CD4-positive, alpha-beta T cell (primary cell): ENCODE data around the gene FBXL5. TPM values are rescaled to one million over a fixed set of nuclear protein-coding genes. Genes with fewer than 3 reads are reported as not detected.

Experiments used
- ATAC-seq: fragments of 200-7000 bp; cut with Tn5 transposase; one replicate; pipeline ENCODE4 v1.10.0; 2022; ENCODE audit warnings: mild to moderate bottlenecking; ENCODE audit not compliant: poor library complexity
- CTCF ChIA-PET: fragments of 350-600 bp; sonication (Branson Sonifier 250); formaldehyde crosslinking; loops from one replicate; lab custom pipeline; 2021; ENCODE audit warnings: antibody characterized with exemption, inconsistent platforms; lab: Charles Lee
- POLR2A ChIA-PET: fragments of 350-600 bp; sonication (Branson Sonifier 250); formaldehyde crosslinking; loops from one replicate; lab custom pipeline; 2021; ENCODE audit warnings: antibody characterized with exemption, inconsistent platforms; lab: Charles Lee
- DNase-seq, 14 experiments: peaks; one replicate each; pipeline ENCODE4 v3.0.0-alpha.2; 2013 to 2020; ENCODE audit warnings: mixed read lengths in 2 of 14
- H3K27ac ChIP-seq, 2 donors: one replicate each; pipeline versions ENCODE4 v1.5.1 to v1.7.0; 2013; ENCODE audit warnings: low read length in 2 of 2, low read depth in 1 of 2, mild to moderate bottlenecking in 1 of 2
- H3K27me3 ChIP-seq, 2 experiments: 1 replicate in 1 of 2; 2 replicates in 1 of 2; pipeline versions ENCODE4 v1.6.1 to v1.7.0; 2013; ENCODE audit warnings: low read length in 2 of 2, control low read depth in 1 of 2, mild to moderate bottlenecking in 1 of 2, moderate library complexity in 1 of 2; ENCODE audit not compliant: insufficient read depth in 2 of 2, control insufficient read depth in 1 of 2
- H3K36me3 ChIP-seq: one replicate; pipeline ENCODE4 v1.6.1; 2013; ENCODE audit warnings: low read length, control low read depth; ENCODE audit not compliant: insufficient read depth
- H3K4me1 ChIP-seq: one replicate; pipeline ENCODE4 v1.6.1; 2013; ENCODE audit warnings: low read length, control low read depth; ENCODE audit not compliant: insufficient read depth
- H3K4me3 ChIP-seq: one replicate; pipeline ENCODE4 v1.5.1; 2013; ENCODE audit warnings: mild to moderate bottlenecking, low read length, moderate library complexity
- H3K9me3 ChIP-seq, 2 experiments: 1 replicate in 1 of 2; 2 replicates in 1 of 2; pipeline versions ENCODE4 v1.6.1 to v1.7.0; 2013; ENCODE audit warnings: low read length in 2 of 2, mild to moderate bottlenecking in 2 of 2, control low read depth in 1 of 2, moderate library complexity in 1 of 2; ENCODE audit not compliant: control insufficient read depth in 1 of 2, insufficient read depth in 1 of 2
- H3K27ac Mint-ChIP-seq: one replicate; pipeline ENCODE4 v1.8.0; 2020; ENCODE audit warnings: mixed read lengths
- H3K27me3 Mint-ChIP-seq: one replicate; pipeline ENCODE4 v1.8.0; 2021; ENCODE audit warnings: mixed read lengths
- H3K36me3 Mint-ChIP-seq: one replicate; pipeline ENCODE4 v1.8.0; 2021; ENCODE audit warnings: low read depth, mixed read lengths
- H3K4me1 Mint-ChIP-seq: one replicate; pipeline ENCODE4 v1.8.0; 2021; ENCODE audit warnings: low read depth, mixed read lengths
- H3K4me3 Mint-ChIP-seq: one replicate; pipeline ENCODE4 v1.8.0; 2020; ENCODE audit warnings: mild to moderate bottlenecking, mixed read lengths
- H3K9me3 Mint-ChIP-seq: one replicate; pipeline ENCODE4 v1.8.0; 2020; ENCODE audit warnings: mixed read lengths
- intact Hi-C, 2 experiments: fragments of 100-400 bp; cut with DNase I in 1 of 2; cut with micrococcal nuclease in 1 of 2; formaldehyde crosslinking; loops; one replicate each; pipeline versions ENCODE4 v1.15.1 to v1.9.0; 2023 to 2025; cut with DNase I, micrococcal nuclease
- total RNA-seq, 174 experiments: library from RNA in 2 of 174; stranded (reverse) in 2 of 174; gene quantifications; one replicate each; pipeline ENCODE4 v1.2.3 and lab custom pipeline; 2021 to 2026
- TF ChIP-seq, protein P1 (sequence below): fragments of 200-600 bp; IDR thresholded peaks from one replicate; pipeline ENCODE4 v1.8.0; 2022; ENCODE audit warnings: antibody characterized with exemption, mild to moderate bottlenecking

Gene FBXL5
- total RNA-seq, 2 experiments from 2014 or later = 60.1 to 62.5 TPM

DNA sequence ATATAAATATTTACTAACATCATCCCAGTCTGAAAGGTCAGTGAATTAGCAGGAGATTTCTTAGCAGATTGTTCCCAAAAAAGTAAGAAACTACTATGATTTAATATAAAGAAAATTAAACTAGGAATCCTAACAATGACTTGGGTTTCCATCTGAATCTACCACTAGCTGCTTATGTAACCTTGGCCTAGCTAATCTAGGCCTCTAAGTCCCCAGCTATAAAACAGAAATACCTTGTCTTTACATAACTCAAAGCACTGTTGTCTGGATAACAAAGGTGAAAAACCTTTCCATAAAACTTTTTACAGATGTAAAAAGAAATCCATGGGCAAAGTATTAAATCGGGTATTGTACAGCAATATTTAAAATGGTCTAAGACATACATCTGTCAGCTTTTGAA lies 3.0 kb downstream of the FBXL5 start:
- ATAC-seq (no peak), DNase-seq (no peak)
- CTCF ChIA-PET = no interaction called here
- no peaks in the 10 kb centered on the region for H3K27me3 ChIP-seq
- H3K36me3 Mint-ChIP-seq = peaks cover 7% of the 10 kb centered on the region
- H3K9me3 Mint-ChIP-seq = no peaks in the 10 kb centered on the region
- H3K4me1 ChIP-seq = peaks cover 35% of the 10 kb centered on the region
- H3K27ac Mint-ChIP-seq = peak overlapping the region; percentile 90
- no peaks in the 10 kb centered on the region for H3K27me3 Mint-ChIP-seq
- H3K4me1 Mint-ChIP-seq = peaks cover 74% of the 10 kb centered on the region
- POLR2A ChIA-PET = interaction anchor here (1.0 to 1.6 kb wide), 2 partner anchors 18 to 649 kb away, joined by 3 to 4 read pairs; no protein-coding TSS in a partner anchor
- peak overlapping the region in 1 of 2 donors; percentile 32 for H3K27ac ChIP-seq
- intact Hi-C loops = loop anchor here (5.0 to 10.0 kb wide), 5 partner anchors 103 to 1997 kb away; partner anchors contain the start of genes LAP3 (in 1 of the 2) and TAPT1 (in 1 of the 2)
- H3K4me3 ChIP-seq = no peak overlapping the region
- H3K9me3 ChIP-seq = no peaks in the 10 kb centered on the region
- H3K4me3 Mint-ChIP-seq = peak overlapping the region; percentile 54
- H3K36me3 ChIP-seq = no peaks in the 10 kb centered on the region
- TF ChIP-seq, protein P1, sequence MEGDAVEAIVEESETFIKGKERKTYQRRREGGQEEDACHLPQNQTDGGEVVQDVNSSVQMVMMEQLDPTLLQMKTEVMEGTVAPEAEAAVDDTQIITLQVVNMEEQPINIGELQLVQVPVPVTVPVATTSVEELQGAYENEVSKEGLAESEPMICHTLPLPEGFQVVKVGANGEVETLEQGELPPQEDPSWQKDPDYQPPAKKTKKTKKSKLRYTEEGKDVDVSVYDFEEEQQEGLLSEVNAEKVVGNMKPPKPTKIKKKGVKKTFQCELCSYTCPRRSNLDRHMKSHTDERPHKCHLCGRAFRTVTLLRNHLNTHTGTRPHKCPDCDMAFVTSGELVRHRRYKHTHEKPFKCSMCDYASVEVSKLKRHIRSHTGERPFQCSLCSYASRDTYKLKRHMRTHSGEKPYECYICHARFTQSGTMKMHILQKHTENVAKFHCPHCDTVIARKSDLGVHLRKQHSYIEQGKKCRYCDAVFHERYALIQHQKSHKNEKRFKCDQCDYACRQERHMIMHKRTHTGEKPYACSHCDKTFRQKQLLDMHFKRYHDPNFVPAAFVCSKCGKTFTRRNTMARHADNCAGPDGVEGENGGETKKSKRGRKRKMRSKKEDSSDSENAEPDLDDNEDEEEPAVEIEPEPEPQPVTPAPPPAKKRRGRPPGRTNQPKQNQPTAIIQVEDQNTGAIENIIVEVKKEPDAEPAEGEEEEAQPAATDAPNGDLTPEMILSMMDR = no peak

DNA sequence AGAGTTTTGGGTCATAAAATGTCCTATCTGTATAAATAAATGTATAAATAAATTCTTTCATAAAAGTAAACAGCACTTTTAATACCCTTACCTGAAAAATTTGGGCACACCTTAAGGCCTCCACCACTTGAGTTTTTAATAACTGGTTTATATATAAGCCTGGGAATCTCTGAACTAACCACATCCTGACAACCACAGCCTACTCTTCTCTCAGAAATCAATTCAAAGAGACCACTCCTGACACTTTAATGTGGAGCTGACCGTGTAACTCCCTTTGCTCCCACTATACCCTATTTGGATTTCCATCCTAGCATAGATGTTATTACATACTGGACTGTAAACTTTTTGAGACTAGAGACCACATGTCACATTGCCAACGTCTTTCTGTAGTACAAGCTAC lies 3.5 kb downstream of the FBXL5 start:
- no peak for ATAC-seq
- H3K4me1 ChIP-seq = peaks cover 35% of the 10 kb centered on the region
- POLR2A ChIA-PET = interaction anchor here (1.6 kb wide), 1 partner anchor 18 kb away, joined by 4 read pairs; no protein-coding TSS in a partner anchor
- Mint-ChIP-seq H3K4me3 (peak overlapping the region; percentile 54), H3K4me1 (peaks cover 77% of the 10 kb centered on the region), H3K27me3 (no peaks in the 10 kb centered on the region), H3K9me3 (no peaks in the 10 kb centered on the region), H3K36me3 (peaks cover 7% of the 10 kb centered on the region), H3K27ac (peak overlapping the region; percentile 90)
- peak in 3 of 14 experiments; percentile 42 to 56 (median 42) for DNase-seq
- H3K27ac ChIP-seq = peak overlapping the region in 1 of 2 donors; percentile 32
- H3K9me3 ChIP-seq = no peaks in the 10 kb centered on the region
- intact Hi-C loops = loop anchor here (2.0 to 10.0 kb wide), 7 partner anchors 103 to 1997 kb away; partner anchors contain the start of genes LAP3 (in 1 of the 2) and TAPT1 (in 1 of the 2)
- H3K36me3 ChIP-seq = no peaks in the 10 kb centered on the region
- CTCF ChIA-PET = no interaction called here
- no peaks in the 10 kb centered on the region for H3K27me3 ChIP-seq
- TF ChIP-seq, protein P1 = no peak
- no peak overlapping the region for H3K4me3 ChIP-seq

DNA sequence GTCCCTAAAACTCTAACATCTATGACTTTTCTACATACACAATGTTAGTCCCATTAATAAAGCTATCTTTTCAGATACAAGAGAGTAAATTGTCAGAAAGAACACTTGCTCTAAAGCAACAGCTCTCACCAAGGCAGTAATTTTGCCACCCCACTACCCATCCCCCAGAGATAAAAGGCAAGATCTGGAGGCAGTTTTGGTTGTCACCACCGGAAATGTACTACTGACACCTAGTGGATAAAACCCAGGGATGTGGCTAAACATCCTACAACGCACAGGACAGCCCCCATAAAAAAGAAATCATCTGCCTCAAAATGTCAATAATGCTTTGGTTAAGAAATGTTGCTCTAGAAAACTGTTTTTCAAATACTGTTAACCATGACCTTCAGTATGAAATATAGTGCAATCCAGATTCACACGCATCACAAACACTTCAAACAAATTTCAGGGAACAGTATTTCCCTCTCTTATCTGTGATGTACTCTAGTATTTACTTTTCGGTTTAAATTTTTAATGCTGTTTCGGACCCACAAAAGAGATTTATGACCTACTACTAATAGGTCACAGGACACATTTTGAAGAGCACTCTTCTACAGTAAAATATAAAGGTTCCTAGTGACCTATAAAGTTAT lies 5.1 kb downstream of the FBXL5 start:
- Histone ChIP-seq H3K27me3 (no peaks in the 10 kb centered on the region), H3K9me3 (no peaks in the 10 kb centered on the region), H3K36me3 (no peaks in the 10 kb centered on the region), H3K4me3 (no peak overlapping the region), H3K4me1 (peaks cover 26% of the 10 kb centered on the region), H3K27ac (no peak overlapping the region)
- DNase-seq (peak; percentile 23 to 88 (median 38)), ATAC-seq (peak; percentile 79)
- CTCF ChIA-PET = interaction anchor here (0.7 kb wide), 3 partner anchors 106 to 649 kb away, joined by 3 read pairs; no protein-coding TSS in a partner anchor
- intact Hi-C loops = loop anchor here (2.0 to 10.0 kb wide), 8 partner anchors 105 to 1995 kb away; partner anchors contain the start of genes LAP3 (in 1 of the 2) and TAPT1 (in 1 of the 2)
- peak overlapping the region; percentile 7 for H3K27ac Mint-ChIP-seq
- H3K9me3 Mint-ChIP-seq = no peaks in the 10 kb centered on the region
- peaks cover 83% of the 10 kb centered on the region for H3K4me1 Mint-ChIP-seq
- POLR2A ChIA-PET = interaction anchor here (0.6 kb wide), 1 partner anchor 106 kb away, joined by 3 read pairs; no protein-coding TSS in a partner anchor
- no peaks in the 10 kb centered on the region for H3K27me3 Mint-ChIP-seq
- peaks cover 7% of the 10 kb centered on the region for H3K36me3 Mint-ChIP-seq
- TF ChIP-seq, protein P1 = peak; percentile 82
- peak overlapping the region; percentile 15 for H3K4me3 Mint-ChIP-seq
